GM23248 (cell line): ENCODE measurements around the gene GALNT7. TPM values are rescaled to one million over a fixed set of nuclear protein-coding genes. Genes with fewer than 3 reads are reported as not detected.

Experiments used
- DNase-seq: peaks from one replicate; pipeline ENCODE4 v3.0.0-alpha.2; 2015
- H2AFZ ChIP-seq: fragments of 200-600 bp; sonication (generic); 2 replicates; pipeline ENCODE4 v1.6.1; 2016; ENCODE audit warnings: antibody characterized with exemption
- H3F3A ChIP-seq: fragments of 200-600 bp; sonication (generic); 2 replicates; pipeline ENCODE4 v1.6.1; 2016; ENCODE audit warnings: mild to moderate bottlenecking, antibody characterized with exemption, mixed run types; ENCODE audit not compliant: insufficient read depth
- H3K27ac ChIP-seq: fragments of 200-600 bp; sonication (generic); 2 replicates; pipeline ENCODE4 v1.5.1; 2016; ENCODE audit warnings: mild to moderate bottlenecking
- H3K27me3 ChIP-seq: fragments of 200-600 bp; sonication (generic); replicated peaks from 2 replicates; pipeline ENCODE4 v1.6.1; 2016; ENCODE audit warnings: mild to moderate bottlenecking; ENCODE audit not compliant: insufficient read depth
- H3K36me3 ChIP-seq: fragments of 200-600 bp; sonication (generic); 2 replicates; pipeline ENCODE4 v1.6.1; 2016; ENCODE audit warnings: low read depth, mild to moderate bottlenecking
- H3K4me1 ChIP-seq: fragments of 200-600 bp; sonication (generic); 2 replicates; pipeline ENCODE4 v1.6.1; 2016; ENCODE audit warnings: mild to moderate bottlenecking; ENCODE audit not compliant: insufficient read depth
- H3K4me2 ChIP-seq: fragments of 200-600 bp; sonication (generic); one replicate; pipeline ENCODE4 v1.6.1; 2016; ENCODE audit warnings: mild to moderate bottlenecking; ENCODE audit not compliant: unreplicated experiment
- H3K4me3 ChIP-seq: fragments of 200-600 bp; sonication (generic); 2 replicates; pipeline ENCODE4 v1.5.1; 2016; ENCODE audit warnings: mild to moderate bottlenecking
- H3K79me2 ChIP-seq: fragments of 200-600 bp; sonication (generic); 2 replicates; pipeline ENCODE4 v1.6.1; 2016; ENCODE audit warnings: mild to moderate bottlenecking; ENCODE audit not compliant: insufficient read depth
- H3K9ac ChIP-seq: fragments of 200-600 bp; sonication (generic); 2 replicates; pipeline ENCODE4 v1.6.1; 2016; ENCODE audit warnings: mild to moderate bottlenecking
- H3K9me2 ChIP-seq: fragments of 200-600 bp; sonication (generic); 2 replicates; pipeline ENCODE4 v1.6.1; 2016; ENCODE audit warnings: mixed run types, mild to moderate bottlenecking, moderate library complexity; ENCODE audit not compliant: insufficient read depth
- H3K9me3 ChIP-seq: fragments of 200-600 bp; sonication (generic); one replicate; pipeline ENCODE4 v1.6.1; 2017; ENCODE audit warnings: low read depth
- H4K20me1 ChIP-seq: fragments of 200-600 bp; sonication (generic); 2 replicates; pipeline ENCODE4 v1.6.0; 2016; ENCODE audit not compliant: insufficient read depth
- EZH2 ChIP-seq: fragments of 200-600 bp; sonication (generic); IDR thresholded peaks from 2 replicates; pipeline ENCODE4 v1.6.1; 2018; ENCODE audit warnings: antibody characterized with exemption, mild to moderate bottlenecking; ENCODE audit not compliant: insufficient read depth, poor library complexity, severe bottlenecking
- EZH2phosphoT487 ChIP-seq: fragments of 200-600 bp; sonication (generic); IDR thresholded peaks from 2 replicates; pipeline ENCODE4 v1.6.1; 2018; ENCODE audit warnings: antibody characterized with exemption, moderate library complexity, mild to moderate bottlenecking, low read depth; ENCODE audit not compliant: insufficient read depth
- WGBS, 2 experiments: methylation state at CpG; one replicate each; pipeline ENCODE4 v1.1.6; 2015 to 2017; ENCODE audit warnings: low lambda C conversion rate in 2 of 2, low coverage in 1 of 2; ENCODE audit errors: missing lambda C conversion rate in 2 of 2; 5-methylcytosine and 5-hydroxymethylcytosine counted together
- in situ Hi-C: fragments of 300-500 bp; cut with MboI; formaldehyde crosslinking; loops from 2 replicates; pipeline ENCODE4 v1.15.0; 2020
- polyA plus RNA-seq: library from polyadenylated mRNA; unstranded; fragments of >200 nt; fragmentation: Nextera tagmentation; extraction: Ambion mirVana; gene quantifications from 2 replicates; pipeline ENCODE4 v1.2.1, GENCODE V29; 2016
- total RNA-seq: library from RNA; depleted of rRNA; stranded (reverse); fragments of >200 nt; shearing (Covaris generic); gene quantifications from 2 replicates; pipeline ENCODE4 v1.2.3, GENCODE V29; 2014

Gene GALNT7
- total and polyA plus RNA-seq, 2 experiments from 2014 or later, result 5.8 to 13.1 TPM

- DNase-seq, result no peak
- Histone ChIP-seq H3F3A (no peaks in the 10 kb centered on the region), H3K4me3 (no peak overlapping the region), H3K9me2 (no peaks in the 10 kb centered on the region), H3K27ac (no peak overlapping the region), H3K4me1 (0 out of 2 replicates have a peak, but pooled peaks cover 8% of the 10 kb centered on the region), H3K36me3 (no peaks in the 10 kb centered on the region), H3K27me3 (no peaks in the 10 kb centered on the region), H3K9me3 (no peaks in the 10 kb centered on the region), H3K4me2 (no peak overlapping the region), H3K79me2 (no peaks in the 10 kb centered on the region), H4K20me1 (no peaks in the 10 kb centered on the region), H2AFZ (no peak overlapping the region), H3K9ac (no peak overlapping the region)
- WGBS, 2 experiments, result 85 to 93% methylated on average over 8 of the region's 8 CpGs
- in situ Hi-C loops, result no loop called here
- no peak for TF ChIP-seq EZH2
- TF ChIP-seq EZH2phosphoT487, result no peak
Observed at GRCh38 chr4:173171987-173172386, 3.4 kb downstream of the GALNT7 start.

DNA sequence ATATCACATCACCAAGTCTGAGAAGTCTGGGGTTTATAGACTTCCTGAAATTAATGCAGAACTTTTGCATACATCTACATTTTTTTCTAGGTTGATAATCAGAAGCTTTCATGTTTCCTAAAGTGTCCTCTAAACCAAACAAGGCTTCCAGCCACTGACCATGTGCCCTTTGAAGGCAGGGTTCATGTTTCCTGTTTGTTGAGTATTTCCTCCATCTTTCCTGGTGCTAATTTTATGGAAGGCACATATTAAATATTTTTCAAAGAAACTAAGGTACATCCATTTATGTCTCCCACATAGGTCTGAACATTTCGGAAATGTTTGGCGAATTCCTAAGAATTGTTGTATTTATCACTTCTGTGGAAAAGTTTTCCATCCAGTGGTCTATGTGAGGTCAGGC lies 5.6 kb downstream of the GALNT7 start:
- DNase-seq, result no peak
- H3K9me3 ChIP-seq, result no peaks in the 10 kb centered on the region
- no peak overlapping the region for H3K4me3 ChIP-seq
- no peaks in the 10 kb centered on the region for H3K27me3 ChIP-seq
- in situ Hi-C loops, result no loop called here
- no peaks in the 10 kb centered on the region for H4K20me1 ChIP-seq
- TF ChIP-seq EZH2 (no peak), EZH2phosphoT487 (no peak)
- H3K4me2 ChIP-seq, result no peak overlapping the region
- H3F3A ChIP-seq, result no peaks in the 10 kb centered on the region
- no peak overlapping the region for H2AFZ ChIP-seq
- no peaks in the 10 kb centered on the region for H3K36me3 ChIP-seq
- no peak overlapping the region for H3K27ac ChIP-seq
- H3K79me2 ChIP-seq, result no peaks in the 10 kb centered on the region
- H3K9ac ChIP-seq, result no peak overlapping the region
- 93 to 100% methylated on average over 2 of the region's 2 CpGs for WGBS, 2 experiments
- 0 out of 2 replicates have a peak, but pooled peaks cover 8% of the 10 kb centered on the region for H3K4me1 ChIP-seq
- H3K9me2 ChIP-seq, result no peaks in the 10 kb centered on the region

GRCh38 chr4:173174594-173175012 lies 6.0 kb downstream of the GALNT7 start:
- Histone ChIP-seq H3K27ac (no peak overlapping the region), H3F3A (no peaks in the 10 kb centered on the region), H2AFZ (no peak overlapping the region), H3K4me3 (no peak overlapping the region), H3K9me2 (no peaks in the 10 kb centered on the region), H4K20me1 (no peaks in the 10 kb centered on the region), H3K4me1 (0 out of 2 replicates have a peak, but pooled peaks cover 8% of the 10 kb centered on the region), H3K36me3 (no peaks in the 10 kb centered on the region), H3K9me3 (no peaks in the 10 kb centered on the region), H3K4me2 (no peak overlapping the region), H3K9ac (no peak overlapping the region), H3K79me2 (no peaks in the 10 kb centered on the region), H3K27me3 (no peaks in the 10 kb centered on the region)
- no peak for DNase-seq
- 84% methylated on average over 3 of the region's 3 CpGs for WGBS, 2 experiments
- in situ Hi-C loops, result no loop called here
- TF ChIP-seq EZH2, result no peak
- TF ChIP-seq EZH2phosphoT487, result no peak

DNA sequence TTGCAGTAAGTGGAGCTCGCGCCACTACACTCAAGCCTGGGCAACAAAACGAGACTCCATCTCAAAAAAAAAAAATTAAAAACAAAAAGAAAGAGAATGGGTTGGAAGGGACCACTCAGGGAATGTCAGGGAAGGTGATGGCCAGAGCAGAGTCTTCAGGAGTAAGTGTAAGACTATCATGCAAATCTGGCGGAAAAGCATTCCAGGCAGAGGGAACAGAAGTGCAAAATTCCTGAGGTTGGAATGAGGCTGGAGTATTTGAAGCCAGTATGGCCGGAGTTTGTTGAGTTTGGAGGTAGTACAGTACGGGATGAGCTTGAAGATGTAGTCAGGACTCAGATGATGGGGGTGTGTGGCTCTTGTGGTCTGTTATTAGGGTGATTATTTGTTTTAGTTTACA lies 7.4 kb downstream of the GALNT7 start:
- TF ChIP-seq EZH2phosphoT487, result no peak
- TF ChIP-seq EZH2, result no peak
- Histone ChIP-seq H3K9me3 (no peaks in the 10 kb centered on the region), H3K79me2 (no peaks in the 10 kb centered on the region), H3K36me3 (no peaks in the 10 kb centered on the region), H3K27ac (no peak overlapping the region), H2AFZ (no peak overlapping the region), H3K4me2 (no peak overlapping the region), H3K4me3 (no peak overlapping the region), H4K20me1 (no peaks in the 10 kb centered on the region), H3K9me2 (no peaks in the 10 kb centered on the region), H3K9ac (no peak overlapping the region), H3K27me3 (no peaks in the 10 kb centered on the region), H3F3A (no peaks in the 10 kb centered on the region), H3K4me1 (no peaks in the 10 kb centered on the region)
- WGBS, 2 experiments, result 91 to 96% methylated on average over 6 of the region's 6 CpGs
- DNase-seq, result no peak
- in situ Hi-C loops, result no loop called here

DNA sequence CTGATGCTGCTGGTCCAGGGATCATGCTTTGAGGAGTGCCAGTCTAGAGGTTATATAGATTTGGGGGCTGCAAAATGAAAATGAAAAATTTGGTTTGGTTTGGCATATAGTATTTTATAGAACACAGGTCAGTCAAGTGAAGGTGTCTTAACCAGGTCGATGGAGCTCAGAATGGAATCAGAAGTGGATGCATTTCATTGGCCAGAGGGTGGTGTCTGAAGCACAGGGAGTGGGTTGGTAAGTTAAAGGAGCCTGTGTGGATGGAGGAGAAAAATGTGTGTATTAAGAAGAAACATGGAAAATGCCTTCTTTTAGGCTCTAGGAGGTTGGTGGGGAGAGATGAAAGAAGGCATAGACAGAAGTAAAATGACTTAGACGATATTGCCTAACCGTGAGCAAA lies 8.6 kb downstream of the GALNT7 start:
- TF ChIP-seq EZH2phosphoT487 (no peak), EZH2 (no peak)
- Histone ChIP-seq H3K9ac (no peak overlapping the region), H3K79me2 (no peaks in the 10 kb centered on the region), H3K27ac (no peak overlapping the region), H2AFZ (no peak overlapping the region), H3K4me3 (no peak overlapping the region), H3F3A (peaks cover 9% of the 10 kb centered on the region), H3K4me2 (no peak overlapping the region), H3K36me3 (no peaks in the 10 kb centered on the region), H3K27me3 (no peaks in the 10 kb centered on the region), H4K20me1 (no peaks in the 10 kb centered on the region), H3K4me1 (peaks cover 12% of the 10 kb centered on the region), H3K9me2 (no peaks in the 10 kb centered on the region), H3K9me3 (no peaks in the 10 kb centered on the region)
- in situ Hi-C loops, result no loop called here
- WGBS, 2 experiments, result 82 to 85% methylated on average over 3 of the region's 3 CpGs
- no peak for DNase-seq
